OCI-LY1 (cell line): Measurements from ENCODE around the gene DLG5.

Source experiments
- H2AFZ ChIP-seq: fragments of 200-600 bp; sonication (generic), shearing (Covaris generic); 2 replicates; pipeline ENCODE4 v1.6.0; 2014; ENCODE audit warnings: antibody characterized with exemption, mild to moderate bottlenecking, low read length
- H3F3A ChIP-seq: fragments of 200-600 bp; sonication (generic), shearing (Covaris generic); 2 replicates; pipeline ENCODE4 v1.6.0; 2014; ENCODE audit warnings: mild to moderate bottlenecking, antibody characterized with exemption, low read length, moderate library complexity; ENCODE audit not compliant: insufficient read depth
- H3K27ac ChIP-seq: fragments of 200-600 bp; sonication (generic); 2 replicates; pipeline ENCODE4 v1.5.1; 2014; ENCODE audit warnings: low read length, mixed run types, mild to moderate bottlenecking, low read depth; ENCODE audit not compliant: poor library complexity, severe bottlenecking
- H3K27me3 ChIP-seq: fragments of 200-600 bp; sonication (generic); 2 replicates; pipeline ENCODE4 v1.6.0; 2014; ENCODE audit warnings: antibody characterized with exemption, mild to moderate bottlenecking, low read length, moderate library complexity; ENCODE audit not compliant: insufficient read depth
- H3K36me3 ChIP-seq: fragments of 200-600 bp; sonication (generic); 2 replicates; pipeline ENCODE4 v1.6.1; 2014; ENCODE audit warnings: mild to moderate bottlenecking, antibody characterized with exemption, low read length, moderate library complexity, mixed read lengths; ENCODE audit not compliant: insufficient read depth
- H3K4me1 ChIP-seq: fragments of 200-600 bp; sonication (generic); 2 replicates; pipeline ENCODE4 v1.5.1; 2014; ENCODE audit warnings: mild to moderate bottlenecking, low read length, moderate library complexity; ENCODE audit not compliant: insufficient read depth, severe bottlenecking
- H3K4me2 ChIP-seq: fragments of 200-600 bp; sonication (generic), shearing (Covaris generic); 2 replicates; pipeline ENCODE4 v1.6.1; 2014; ENCODE audit warnings: low read length
- H3K4me3 ChIP-seq: fragments of 200-600 bp; sonication (generic); 2 replicates; pipeline ENCODE4 v1.5.1; 2014; ENCODE audit warnings: low read length, low read depth, mild to moderate bottlenecking, mixed read lengths; ENCODE audit not compliant: poor library complexity, severe bottlenecking
- H3K79me2 ChIP-seq: fragments of 200-600 bp; shearing (Covaris generic); 2 replicates; pipeline ENCODE4 v1.6.1; 2016; ENCODE audit warnings: mixed run types, low read length, mixed read lengths; ENCODE audit not compliant: insufficient read depth
- H3K9ac ChIP-seq: fragments of 200-600 bp; sonication (generic), shearing (Covaris generic); 2 replicates; pipeline ENCODE4 v1.6.1; 2014; ENCODE audit warnings: mild to moderate bottlenecking, low read length, mixed read lengths
- H3K9me2 ChIP-seq: fragments of 200-600 bp; sonication (generic), shearing (Covaris generic); 2 replicates; pipeline ENCODE4 v1.6.1; 2014; ENCODE audit warnings: low read depth, mild to moderate bottlenecking, low read length, mixed read lengths
- H3K9me3 ChIP-seq: fragments of 200-600 bp; shearing (Covaris generic); 2 replicates; pipeline ENCODE4 v1.6.1; 2014; ENCODE audit warnings: low read length, mixed read lengths
- H4K20me1 ChIP-seq: fragments of 200-600 bp; sonication (generic), shearing (Covaris generic); 2 replicates; pipeline ENCODE4 v1.6.0; 2016; ENCODE audit warnings: mild to moderate bottlenecking, low read length; ENCODE audit not compliant: insufficient read depth
- CTCF ChIP-seq: fragments of 200-600 bp; sonication (generic), shearing (Covaris generic); IDR thresholded peaks from 2 replicates; pipeline ENCODE4 v1.5.1; 2017; ENCODE audit warnings: mild to moderate bottlenecking, antibody characterized with exemption, low read length, moderate library complexity, mixed read lengths
- EZH2 ChIP-seq: fragments of 200-600 bp; sonication (generic), shearing (Covaris generic); IDR thresholded peaks from 2 replicates; pipeline ENCODE4 v1.8.0; 2017; ENCODE audit warnings: borderline replicate concordance, mixed run types, mild to moderate bottlenecking, antibody characterized with exemption, low read length, moderate library complexity, mixed read lengths

DLG5 gene

GRCh38 chr10:77877441-77878344 is 48.9 kb downstream of the DLG5 start:
- TF ChIP-seq EZH2 (no peak), CTCF (no peak)
- H4K20me1 ChIP-seq: no peaks in the 10 kb centered on the region
- H3K9me2 ChIP-seq: no peaks in the 10 kb centered on the region

GRCh38 chr10:77875730-77876129 is 50.8 kb downstream of the DLG5 start:
- Histone ChIP-seq H3K27me3 (no peaks in the 10 kb centered on the region), H3K9ac (no peak overlapping the region), H3F3A (no peaks in the 10 kb centered on the region), H3K36me3 (no peaks in the 10 kb centered on the region), H3K9me2 (no peaks in the 10 kb centered on the region), H4K20me1 (no peaks in the 10 kb centered on the region), H3K79me2 (no peaks in the 10 kb centered on the region), H3K27ac (no peak overlapping the region), H3K9me3 (no peaks in the 10 kb centered on the region), H2AFZ (no peak overlapping the region), H3K4me1 (no peaks in the 10 kb centered on the region), H3K4me3 (no peak overlapping the region), H3K4me2 (no peak overlapping the region)
- TF ChIP-seq EZH2 (no peak), CTCF (no peak)

More at GRCh38 chr10:77877441-77878344, 48.9 kb downstream of the DLG5 start:
- Histone ChIP-seq H3K27ac (no peak overlapping the region), H3K36me3 (no peaks in the 10 kb centered on the region), H3K4me1 (no peaks in the 10 kb centered on the region), H3K4me3 (no peak overlapping the region), H3K9me3 (no peaks in the 10 kb centered on the region), H3K4me2 (no peak overlapping the region), H2AFZ (no peak overlapping the region), H3F3A (no peaks in the 10 kb centered on the region), H3K79me2 (no peaks in the 10 kb centered on the region), H3K27me3 (no peaks in the 10 kb centered on the region), H3K9ac (no peak overlapping the region)

GRCh38 chr10:77874872-77875271 is 51.7 kb downstream of the DLG5 start:
- H3K27ac ChIP-seq: no peak overlapping the region
- H3K9ac ChIP-seq: no peak overlapping the region
- TF ChIP-seq EZH2 (no peak), CTCF (no peak)
- H3K9me2 ChIP-seq: no peaks in the 10 kb centered on the region
- no peaks in the 10 kb centered on the region for H3K36me3 ChIP-seq
- no peaks in the 10 kb centered on the region for H4K20me1 ChIP-seq
- H3F3A ChIP-seq: no peaks in the 10 kb centered on the region
- H3K4me3 ChIP-seq: no peak overlapping the region
- no peaks in the 10 kb centered on the region for H3K4me1 ChIP-seq
- no peak overlapping the region for H3K4me2 ChIP-seq
- no peak overlapping the region for H2AFZ ChIP-seq
- no peaks in the 10 kb centered on the region for H3K9me3 ChIP-seq
- no peaks in the 10 kb centered on the region for H3K27me3 ChIP-seq
- H3K79me2 ChIP-seq: no peaks in the 10 kb centered on the region
